Neural progenitor cell (in vitro differentiated cells): ENCODE measurements around the gene CPT1A.

ENCODE experiments used
- CTCF ChIP-seq: fragments of 200-600 bp; sonication (generic); IDR thresholded peaks from 2 replicates; pipeline ENCODE4 v1.5.1; 2017; ENCODE audit warnings: antibody characterized with exemption, mild to moderate bottlenecking
- EZH2 ChIP-seq: fragments of 200-600 bp; sonication (generic); IDR thresholded peaks from 2 replicates; pipeline ENCODE4 v1.6.1; 2017; ENCODE audit warnings: antibody characterized with exemption, mild to moderate bottlenecking, moderate library complexity
- EZH2phosphoT487 ChIP-seq: fragments of 200-600 bp; sonication (generic); IDR thresholded peaks from 2 replicates; pipeline ENCODE4 v1.6.1; 2017; ENCODE audit warnings: antibody characterized with exemption

GRCh38 chr11:68776442-68777235 lies 65.1 kb downstream of the CPT1A start:
- TF ChIP-seq CTCF (no peak), EZH2 (no peak), EZH2phosphoT487 (no peak)
